Pancreas (tissue), 10 donors: ENCODE measurements around the gene CLDN2. TPM values are rescaled to one million over a fixed set of nuclear protein-coding genes. Genes with fewer than 3 reads are reported as not detected.

Experiments
- ATAC-seq, 4 donors: fragments of 200-7000 bp; cut with Tn5 transposase; one replicate each; pipeline versions ENCODE4 v1.8.0 to v1.9.1; 2020; ENCODE audit warnings: mild to moderate bottlenecking in 4 of 4, moderate library complexity in 4 of 4
- DNase-seq, 6 donors: peaks; one replicate each; pipeline ENCODE4 v3.0.0-alpha.2; 2020
- FAIRE-seq: peaks from 2 replicates; lab custom pipeline; 2012; peaks lifted over from hg19 to GRCh38; lab: Jason Lieb, UNC
- H3K27ac ChIP-seq, 4 donors: fragments of 200-600 bp; sonication (generic); 1 replicate in 3 of 4; 2 replicates in 1 of 4; pipeline versions ENCODE4 v1.5.0 to v1.8.0; 2020
- H3K27me3 ChIP-seq, 4 donors: fragments of 200-600 bp; one replicate each; pipeline ENCODE4 v1.8.0; 2021
- H3K36me3 ChIP-seq, 3 donors: fragments of 200-600 bp; sonication (generic) in 1 of 3; one replicate each; pipeline versions ENCODE4 v1.5.0 to v1.8.0; 2020 to 2021
- H3K4me1 ChIP-seq, 3 donors: fragments of 200-600 bp; one replicate each; pipeline ENCODE4 v1.8.0; 2021
- H3K4me3 ChIP-seq, 4 donors: fragments of 200-600 bp; sonication (generic) in 2 of 4; one replicate each; pipeline versions ENCODE4 v1.5.0 to v1.8.0; 2020 to 2021
- H3K9me3 ChIP-seq, 4 donors: fragments of 200-600 bp; one replicate each; pipeline ENCODE4 v1.8.0; 2021
- WGBS, 2 donors: extraction: QIAGEN DNeasy Blood & Tissue Kit; methylation state at CpG; one replicate each; pipeline ENCODE4 v1.1.7; 2013; 5-methylcytosine and 5-hydroxymethylcytosine counted together
- intact Hi-C, 3 donors: fragments of 100-400 bp; cut with DNase I; formaldehyde crosslinking; loops; one replicate each; pipeline versions ENCODE4 v1.11.1 to v1.14.2; 2022
- polyA plus RNA-seq, 2 donors: library from polyadenylated mRNA; stranded (reverse); fragments of 200-250 nt; gene quantifications; one replicate each; pipeline ENCODE4 v1.2.3, GENCODE V29; 2013
- total RNA-seq, 6 donors: library from RNA; stranded (reverse); fragmentation: NEBNext Ultra II Directional in 4 of 6; extraction: Animal tissue kit (Norgen Biotek cat#: 25700) in 4 of 6; gene quantifications; one replicate each; pipeline versions ENCODE4 v1.2.1 to v1.2.4, GENCODE V29; 2021 to 2023
- TF ChIP-seq, protein P1 (sequence below), 4 donors: fragments of 200-600 bp; sonication (generic) in 3 of 4; IDR thresholded peaks; one replicate each; pipeline versions ENCODE4 v1.5.0 to v1.8.0; 2021; ENCODE audit warnings: antibody characterized with exemption in 4 of 4
- donor health status: healthy with polysubstance abuse.
- donor health status: DM: no; HTN: no; CAD: no; lungs with moderate emphysema.
- donor health status: DM: no; HTN: no; CAD: no.
- donor health status: control.
- donor health status: control.
- donor health status: Bipolar disorder and iron deficiency.
- donor health status: DM: yes; HTN: yes; CAD: no.
- donor health status: DM: no; HTN: no; CAD: no.
- donor health status: DM: no; HTN: no; CAD: no.
- donor health status: DM: yes; HTN: yes; CAD: no.

CLDN2 gene
- total and polyA plus RNA-seq, 8 donors: 1.4 to 29.3 (median 3.9) TPM

DNA sequence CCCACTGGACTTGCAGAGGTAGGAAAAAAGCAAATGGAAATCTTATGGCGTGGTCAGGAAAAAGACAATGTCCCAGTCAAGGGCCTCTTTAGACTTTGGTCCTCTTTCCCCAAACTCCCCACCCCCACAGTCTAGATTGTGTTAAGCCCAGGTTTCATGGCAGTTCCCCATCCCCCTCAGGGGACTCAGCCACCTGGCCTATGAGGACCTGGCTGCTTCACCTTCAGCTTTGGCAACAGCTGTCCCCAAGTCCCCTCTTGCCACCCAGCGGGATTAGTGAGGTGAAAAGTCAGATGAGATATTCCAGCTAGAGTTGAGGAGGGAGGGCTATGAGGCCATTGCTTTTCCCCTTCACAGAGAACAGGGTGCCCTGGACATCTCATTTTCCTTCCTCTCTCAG, 17.5 kb upstream of the CLDN2 start:
- no peaks in the 10 kb centered on the region for H3K9me3 ChIP-seq
- ATAC-seq: no peak
- H3K36me3 ChIP-seq: no peaks in the 10 kb centered on the region
- TF ChIP-seq, protein P1, sequence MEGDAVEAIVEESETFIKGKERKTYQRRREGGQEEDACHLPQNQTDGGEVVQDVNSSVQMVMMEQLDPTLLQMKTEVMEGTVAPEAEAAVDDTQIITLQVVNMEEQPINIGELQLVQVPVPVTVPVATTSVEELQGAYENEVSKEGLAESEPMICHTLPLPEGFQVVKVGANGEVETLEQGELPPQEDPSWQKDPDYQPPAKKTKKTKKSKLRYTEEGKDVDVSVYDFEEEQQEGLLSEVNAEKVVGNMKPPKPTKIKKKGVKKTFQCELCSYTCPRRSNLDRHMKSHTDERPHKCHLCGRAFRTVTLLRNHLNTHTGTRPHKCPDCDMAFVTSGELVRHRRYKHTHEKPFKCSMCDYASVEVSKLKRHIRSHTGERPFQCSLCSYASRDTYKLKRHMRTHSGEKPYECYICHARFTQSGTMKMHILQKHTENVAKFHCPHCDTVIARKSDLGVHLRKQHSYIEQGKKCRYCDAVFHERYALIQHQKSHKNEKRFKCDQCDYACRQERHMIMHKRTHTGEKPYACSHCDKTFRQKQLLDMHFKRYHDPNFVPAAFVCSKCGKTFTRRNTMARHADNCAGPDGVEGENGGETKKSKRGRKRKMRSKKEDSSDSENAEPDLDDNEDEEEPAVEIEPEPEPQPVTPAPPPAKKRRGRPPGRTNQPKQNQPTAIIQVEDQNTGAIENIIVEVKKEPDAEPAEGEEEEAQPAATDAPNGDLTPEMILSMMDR (IDR thresholded peaks at IDR 0.05): no peak
- no peak overlapping the region for H3K27ac ChIP-seq
- no peak overlapping the region for H3K4me3 ChIP-seq
- 65 to 73% methylated on average over 2 of the region's 2 CpGs for WGBS, 2 donors
- no peaks in the 10 kb centered on the region for H3K4me1 ChIP-seq
- DNase-seq: no peak
- H3K27me3 ChIP-seq: no peaks in the 10 kb centered on the region
- FAIRE-seq: no peak
- intact Hi-C loops: loop anchor here in 1 of 3 donors (5.0 kb wide), 1 partner anchor 50 kb away; no protein-coding TSS in a partner anchor

DNA sequence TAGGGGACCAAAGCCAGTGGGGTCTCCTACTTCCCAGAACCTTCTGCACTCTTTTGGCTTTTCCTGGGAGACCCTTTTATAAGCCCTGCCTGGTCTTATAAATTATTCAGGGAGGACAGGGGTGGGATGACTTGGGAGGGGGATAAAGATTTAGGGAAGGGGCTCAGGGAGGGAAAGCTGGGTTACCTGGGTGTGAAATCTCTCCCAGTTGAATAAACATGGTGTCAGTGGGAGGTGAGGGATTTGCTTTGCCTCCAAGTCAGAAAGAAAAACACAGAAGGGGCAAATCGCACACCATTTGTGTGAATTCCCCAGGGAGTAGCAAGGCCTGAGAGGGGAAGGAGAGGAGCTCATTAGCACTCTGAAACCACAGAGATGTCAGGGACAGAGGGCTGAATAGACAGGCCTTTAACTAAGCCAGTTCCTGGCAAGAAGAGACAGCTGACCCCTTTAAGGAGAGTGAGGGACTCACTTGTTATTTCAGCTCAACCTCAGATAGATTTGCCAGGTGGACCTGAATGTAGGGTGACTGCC, 16.8 kb upstream of the CLDN2 start, which contains the start of gene RIPPLY1:
TSS of gene RIPPLY1 (minus strand) at position 51 of the 534 bp plus-strand sequence. CDS start 54 bp downstream, outside the sequence.
- TF ChIP-seq, protein P1 (IDR thresholded peaks at IDR 0.05): no peak
- intact Hi-C loops: loop anchor here in 1 of 3 donors (5.0 kb wide), 1 partner anchor 49 kb away; no protein-coding TSS in a partner anchor
- no peak within 1 kb of the TSS for H3K27ac ChIP-seq
- no peak for ATAC-seq
- no peaks in the 10 kb centered on the region for H3K9me3 ChIP-seq
- no peak for DNase-seq
- no peak for FAIRE-seq
- 77 to 91% methylated on average over 1 of the region's 1 CpG for WGBS, 2 donors
- no peaks in the 10 kb centered on the region for H3K4me1 ChIP-seq
- no peaks in the 10 kb centered on the region for H3K27me3 ChIP-seq
- no peak within 1 kb of the TSS for H3K4me3 ChIP-seq
- H3K36me3 ChIP-seq: no peaks in the 10 kb centered on the region

DNA sequence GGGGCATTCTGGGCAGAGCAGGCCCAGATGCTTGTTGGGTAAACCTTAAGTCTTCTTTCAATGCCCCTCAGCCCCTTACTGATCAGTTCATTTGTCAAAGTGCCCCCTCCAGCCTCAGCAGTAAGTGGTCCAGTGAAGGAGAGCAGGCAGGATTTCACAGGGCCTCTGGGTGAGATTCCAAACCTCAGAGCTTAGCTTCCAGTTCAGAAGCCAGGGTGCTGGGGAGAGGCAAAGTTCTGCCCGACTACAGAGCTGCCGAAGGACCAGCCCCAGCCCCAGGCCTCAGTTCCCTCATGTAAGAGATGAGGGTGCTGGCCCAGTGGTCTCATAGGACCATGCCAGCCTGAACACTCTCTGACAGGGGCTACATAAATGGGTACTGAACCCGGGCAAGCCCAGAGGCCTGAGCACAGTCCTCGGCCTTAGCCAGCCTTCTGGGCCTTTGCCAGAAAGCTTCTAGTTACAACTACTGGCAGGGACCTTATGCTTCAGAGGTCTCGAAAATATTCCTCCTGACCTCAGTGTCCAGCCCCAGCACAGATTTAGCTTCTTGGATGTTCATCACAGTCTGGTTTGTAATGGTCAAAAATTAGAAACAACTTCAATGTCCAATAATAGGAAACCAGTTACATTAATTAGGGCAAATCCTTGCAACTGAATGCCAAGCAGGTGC, 16.2 kb upstream of the CLDN2 start:
- H3K27ac ChIP-seq: no peak overlapping the region
- DNase-seq (no peak), ATAC-seq (peak in 1 of 4 donors; percentile 28), FAIRE-seq (no peak)
- no peaks in the 10 kb centered on the region for H3K9me3 ChIP-seq
- intact Hi-C loops: loop anchor here in 1 of 3 donors (5.0 kb wide), 1 partner anchor 48 kb away; no protein-coding TSS in a partner anchor
- no peaks in the 10 kb centered on the region for H3K36me3 ChIP-seq
- H3K4me3 ChIP-seq: no peak overlapping the region
- H3K27me3 ChIP-seq: no peaks in the 10 kb centered on the region
- no peaks in the 10 kb centered on the region for H3K4me1 ChIP-seq
- 85 to 93% methylated on average over 5 of the region's 5 CpGs for WGBS, 2 donors
- TF ChIP-seq, protein P1 (IDR thresholded peaks at IDR 0.05): no peak

DNA sequence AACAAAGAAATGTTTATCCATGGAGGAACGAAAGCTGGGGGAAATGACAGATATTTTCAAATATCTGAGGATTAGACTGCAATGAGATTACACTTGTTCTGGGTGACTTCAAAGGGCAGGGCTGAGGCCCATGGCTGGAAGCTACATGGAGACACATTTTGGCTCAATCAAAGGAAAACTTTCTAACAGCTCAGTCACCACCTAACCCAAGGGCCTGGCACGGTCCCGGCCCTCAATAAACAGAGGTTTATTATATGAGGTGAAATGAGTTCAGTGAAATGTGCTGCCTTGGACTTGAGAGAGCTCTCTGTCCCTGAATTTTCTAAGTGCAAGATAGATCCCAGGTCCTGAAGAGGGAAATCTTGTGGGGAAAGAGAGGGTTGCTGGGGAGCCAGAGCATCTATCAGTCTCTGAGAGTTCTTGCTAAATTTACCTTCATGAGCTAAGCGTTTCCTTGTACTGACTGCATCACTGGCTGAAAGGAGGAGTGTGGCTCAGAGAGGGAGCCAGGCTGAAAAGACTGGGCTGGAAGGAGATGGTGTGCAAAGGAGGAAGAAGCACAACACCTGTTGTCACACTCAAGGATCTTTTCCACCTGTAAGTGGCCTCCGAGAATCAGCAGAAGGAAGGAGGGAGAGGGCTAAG, 15.0 kb upstream of the CLDN2 start:
- no peak overlapping the region for H3K27ac ChIP-seq
- no peaks in the 10 kb centered on the region for H3K4me1 ChIP-seq
- FAIRE-seq (no peak), DNase-seq (no peak), ATAC-seq (no peak)
- no peaks in the 10 kb centered on the region for H3K27me3 ChIP-seq
- intact Hi-C loops: no loop called here
- TF ChIP-seq, protein P1 (IDR thresholded peaks at IDR 0.05): no peak
- H3K4me3 ChIP-seq: no peak overlapping the region
- no peaks in the 10 kb centered on the region for H3K9me3 ChIP-seq
- H3K36me3 ChIP-seq: no peaks in the 10 kb centered on the region
- 77 to 82% methylated on average over 5 of the region's 5 CpGs for WGBS, 2 donors
